Thyroid gland (tissue), 4 donors: Measurements from ENCODE around the gene FAM181A. TPM values are rescaled to one million over a fixed set of nuclear protein-coding genes. Genes with fewer than 3 reads are reported as not detected.

Experiments
- DNase-seq, 2 donors: peaks; one replicate each; pipeline ENCODE4 v3.0.0-alpha.2; 2019
- H3K27ac ChIP-seq, 3 donors: fragments of 200-600 bp; sonication (generic); 1 replicate in 2 of 3; 2 replicates in 1 of 3; pipeline ENCODE4 v1.5.1; 2016 to 2019; ENCODE audit warnings: mild to moderate bottlenecking in 1 of 3, moderate library complexity in 1 of 3
- H3K27me3 ChIP-seq: fragments of 200-600 bp; sonication (generic); one replicate; pipeline ENCODE4 v1.5.1; 2019
- H3K36me3 ChIP-seq, 2 donors: fragments of 200-600 bp; sonication (generic); one replicate each; pipeline ENCODE4 v1.5.1; 2016 to 2019
- H3K4me1 ChIP-seq, 2 donors: fragments of 200-600 bp; sonication (generic); one replicate each; pipeline ENCODE4 v1.5.1; 2017 to 2019
- H3K4me3 ChIP-seq, 3 donors: fragments of 200-600 bp; sonication (generic); replicated peaks in 1 of 3; 1 replicate in 2 of 3; 2 replicates in 1 of 3; pipeline ENCODE4 v1.5.1; 2016; ENCODE audit warnings: mild to moderate bottlenecking in 1 of 3
- H3K9me3 ChIP-seq: fragments of 200-600 bp; sonication (generic); one replicate; pipeline ENCODE4 v1.5.1; 2017
- CTCF ChIP-seq, 6 experiments: fragments of 200-600 bp in 3 of 6; fragments of 450-650 bp in 3 of 6; sonication (generic) in 3 of 6; IDR thresholded peaks; one replicate each; pipeline ENCODE4 v1.5.1; 2016 to 2019; ENCODE audit warnings: antibody characterized with exemption in 6 of 6, mild to moderate bottlenecking in 2 of 6, inconsistent platforms in 1 of 6, moderate library complexity in 1 of 6
- POLR2A ChIP-seq, 2 donors: fragments of 450-650 bp; IDR thresholded peaks; one replicate each; pipeline ENCODE4 v1.6.1; 2017; ENCODE audit warnings: antibody characterized with exemption in 2 of 2, mild to moderate bottlenecking in 2 of 2, moderate library complexity in 1 of 2
- WGBS, 2 donors: methylation state at CpG; one replicate each; pipeline ENCODE4 v1.1.5; 2017; 5-methylcytosine and 5-hydroxymethylcytosine counted together
- intact Hi-C: fragments of 100-400 bp; cut with DNase I; formaldehyde crosslinking; loops from one replicate; pipeline ENCODE4 v1.15.1; 2023
- total RNA-seq, 4 donors: library from RNA; depleted of rRNA; stranded (reverse); fragments of >200 nt; gene quantifications; one replicate each; pipeline ENCODE4 v1.2.3, GENCODE V29; 2016

The FAM181A gene
- total RNA-seq, 4 donors from 2014 or later = 0.40 to 3.6 (median 0.63) TPM

- intact Hi-C loops = no loop called here
- no peak for DNase-seq
- Histone ChIP-seq H3K27me3 (no peaks in the 10 kb centered on the region), H3K4me1 (peaks cover 0 to 4% of the 10 kb centered on the region in 2 donors), H3K9me3 (no peaks in the 10 kb centered on the region), H3K27ac (no peak overlapping the region), H3K36me3 (no peaks in the 10 kb centered on the region), H3K4me3 (no peak overlapping the region)
- WGBS, 2 donors = 62 to 68% methylated on average over 14 to 19 of the region's 19 CpGs
- TF ChIP-seq CTCF (IDR thresholded peaks at IDR 0.05) = no peak
- TF ChIP-seq POLR2A (IDR thresholded peaks at IDR 0.05) = no peak
Observed at GRCh38 chr14:93954900-93955849, 28.0 kb downstream of the FAM181A start.

- no peaks in the 10 kb centered on the region for H3K9me3 ChIP-seq
- H3K27me3 ChIP-seq = no peaks in the 10 kb centered on the region
- H3K27ac ChIP-seq = no peak overlapping the region
- H3K36me3 ChIP-seq = no peaks in the 10 kb centered on the region
- no peak for DNase-seq
- WGBS, 2 donors = 66% methylated on average over 8 of the region's 8 CpGs
- TF ChIP-seq CTCF (IDR thresholded peaks at IDR 0.05) (no peak), POLR2A (IDR thresholded peaks at IDR 0.05) (no peak)
- H3K4me3 ChIP-seq = no peak overlapping the region
- intact Hi-C loops = no loop called here
- peaks cover 0 to 4% of the 10 kb centered on the region in 2 donors for H3K4me1 ChIP-seq
Observed at GRCh38 chr14:93955850-93956481, 28.8 kb downstream of the FAM181A start.

- no peak for TF ChIP-seq POLR2A (IDR thresholded peaks at IDR 0.05)
- no peak for TF ChIP-seq CTCF (IDR thresholded peaks at IDR 0.05)
- Histone ChIP-seq H3K4me3 (no peak overlapping the region), H3K36me3 (no peaks in the 10 kb centered on the region), H3K27me3 (no peaks in the 10 kb centered on the region), H3K4me1 (peaks cover 0 to 4% of the 10 kb centered on the region in 2 donors), H3K9me3 (no peaks in the 10 kb centered on the region), H3K27ac (no peak overlapping the region)
- no peak for DNase-seq
- intact Hi-C loops = no loop called here
- 73% methylated on average over 11 to 12 of the region's 14 CpGs for WGBS, 2 donors
Observed at GRCh38 chr14:93956514-93957332, 29.6 kb downstream of the FAM181A start.

GRCh38 chr14:93957333-93957710 is 30.2 kb downstream of the FAM181A start:
- intact Hi-C loops = no loop called here
- 91 to 96% methylated on average over 7 of the region's 7 CpGs for WGBS, 2 donors
- Histone ChIP-seq H3K4me1 (peaks cover 0 to 4% of the 10 kb centered on the region in 2 donors), H3K27ac (no peak overlapping the region), H3K4me3 (no peak overlapping the region), H3K36me3 (no peaks in the 10 kb centered on the region), H3K9me3 (no peaks in the 10 kb centered on the region), H3K27me3 (no peaks in the 10 kb centered on the region)
- no peak for DNase-seq
- TF ChIP-seq CTCF (IDR thresholded peaks at IDR 0.05) = no peak
- TF ChIP-seq POLR2A (IDR thresholded peaks at IDR 0.05) = no peak
